GM18870 (cell line): ENCODE results near the gene RPS21.

Experiments
- ATAC-seq: cut with Tn5 transposase; IDR thresholded peaks from one replicate; pipeline ENCODE4 v1.9.1; 2021; ENCODE audit warnings: moderate library complexity; ENCODE audit not compliant: unreplicated experiment

Gene RPS21

DNA sequence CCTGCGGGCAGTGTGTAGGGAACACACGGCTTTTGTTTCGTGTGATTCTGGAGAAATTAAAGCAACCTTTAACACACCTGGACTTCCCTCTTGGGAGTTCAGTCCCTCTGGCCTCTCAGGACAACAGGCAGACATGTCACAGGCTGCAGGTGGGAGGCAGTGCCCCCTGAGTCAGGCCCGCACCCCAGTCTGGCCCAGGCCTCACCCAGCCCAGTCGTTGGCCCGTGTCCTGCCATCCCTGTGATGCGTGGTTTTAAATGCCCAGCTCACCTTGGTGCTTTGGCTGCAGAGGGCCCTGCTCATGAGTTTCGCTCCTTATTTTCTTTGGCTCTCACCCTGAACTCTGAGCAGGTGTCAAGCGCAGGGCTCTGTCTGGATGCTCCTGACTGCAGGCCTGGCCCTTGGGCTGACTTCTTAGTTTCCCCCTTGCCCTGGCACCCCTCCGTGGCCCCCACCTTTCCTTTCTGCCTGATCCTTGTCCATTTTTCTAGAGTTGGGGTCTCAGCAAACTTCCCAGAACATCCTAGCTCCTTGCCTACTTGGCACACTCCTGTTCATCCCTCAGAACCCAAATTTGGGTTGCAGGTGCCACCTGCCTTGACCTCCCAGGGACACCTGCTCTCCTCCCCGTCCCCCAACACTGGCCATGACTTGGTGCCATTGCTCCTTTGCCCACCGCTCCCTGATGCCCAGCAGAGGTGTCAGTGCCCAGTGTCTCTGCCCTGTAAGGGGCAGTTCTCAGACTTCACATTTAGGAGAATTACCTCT lies 22.4 kb downstream of the RPS21 start:
- ATAC-seq: no peak

DNA sequence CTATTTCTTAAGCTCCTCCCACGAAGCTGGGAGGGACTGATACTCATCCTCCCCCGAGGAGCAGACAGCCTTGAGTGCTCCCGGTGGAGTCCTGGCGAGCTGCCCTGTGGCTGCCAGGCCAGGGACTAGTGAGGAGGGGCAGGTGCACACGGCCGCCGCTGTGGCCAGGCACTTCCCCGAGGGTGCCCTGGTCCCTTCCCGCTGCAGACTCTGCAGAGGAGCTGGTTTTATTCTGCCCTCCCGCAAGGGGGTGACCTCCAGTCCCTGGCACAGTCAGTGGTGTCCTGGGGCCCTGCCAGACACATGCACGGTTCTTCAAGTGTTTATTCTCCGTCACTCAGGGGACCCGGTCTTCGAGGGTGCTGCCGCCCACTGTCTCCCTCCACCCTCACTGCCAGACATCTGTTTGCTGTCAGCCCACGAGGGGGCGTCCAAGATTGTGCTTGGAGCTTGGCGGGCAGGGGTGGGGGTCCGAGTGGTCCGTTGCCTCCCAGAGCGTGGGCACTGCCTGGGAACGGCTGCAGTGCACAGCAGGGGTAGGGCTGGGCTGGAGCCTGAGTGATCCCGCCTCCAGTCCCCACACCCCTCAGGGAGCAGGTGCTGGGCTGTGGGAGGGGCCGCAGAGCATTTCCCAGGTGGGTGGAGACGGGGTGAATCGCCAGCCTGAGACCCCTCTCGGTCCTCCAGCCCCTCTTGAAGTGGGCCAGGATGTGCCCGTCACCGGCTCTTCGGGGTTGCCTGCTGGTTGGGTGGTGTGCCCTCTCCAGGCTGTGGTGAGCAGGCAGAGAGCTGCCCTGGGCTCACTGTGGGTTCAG lies 23.2 kb downstream of the RPS21 start:
- ATAC-seq: no peak

- no peak for ATAC-seq
Observed at GRCh38 chr20:62410746-62411478, 24.0 kb downstream of the RPS21 start.

DNA sequence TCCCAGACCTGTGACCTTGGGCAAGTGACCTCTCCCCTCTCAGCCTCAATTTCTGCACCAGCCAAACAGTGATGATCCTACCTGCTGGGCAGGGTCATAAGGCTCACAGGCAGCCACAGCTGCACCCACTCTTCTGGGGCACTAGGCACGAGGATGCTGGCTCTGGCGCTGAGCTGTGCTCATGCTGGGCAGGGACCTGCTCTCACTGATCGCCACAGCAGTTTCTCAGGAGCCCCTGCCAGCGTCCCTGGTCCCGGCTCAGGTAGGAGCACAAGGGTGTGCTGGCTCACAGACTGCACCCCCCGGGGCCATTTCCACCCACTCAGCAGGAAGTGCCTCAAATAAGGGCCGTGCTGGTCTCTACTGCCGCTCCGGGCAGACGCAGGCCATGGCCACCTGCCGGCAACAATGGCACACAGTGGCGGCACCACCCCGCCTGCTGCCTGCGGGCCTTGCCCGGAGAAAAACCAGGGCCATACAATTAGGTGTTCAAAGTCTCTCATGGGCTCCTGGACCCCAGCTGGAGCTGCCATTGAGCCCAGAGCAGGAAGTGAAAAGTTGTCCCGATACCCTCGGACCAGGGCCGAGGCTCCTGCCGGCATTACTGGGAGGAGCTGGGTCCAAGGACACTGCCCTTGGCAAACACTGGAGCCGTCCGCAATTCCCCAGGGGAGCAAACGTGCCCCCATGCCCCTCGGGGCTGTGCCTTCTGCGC lies 24.7 kb downstream of the RPS21 start:
- no peak for ATAC-seq

GRCh38 chr20:62412194-62413024 lies 25.5 kb downstream of the RPS21 start:
- no peak for ATAC-seq

- no peak for ATAC-seq
Observed at GRCh38 chr20:62413025-62413570, 26.2 kb downstream of the RPS21 start.

DNA sequence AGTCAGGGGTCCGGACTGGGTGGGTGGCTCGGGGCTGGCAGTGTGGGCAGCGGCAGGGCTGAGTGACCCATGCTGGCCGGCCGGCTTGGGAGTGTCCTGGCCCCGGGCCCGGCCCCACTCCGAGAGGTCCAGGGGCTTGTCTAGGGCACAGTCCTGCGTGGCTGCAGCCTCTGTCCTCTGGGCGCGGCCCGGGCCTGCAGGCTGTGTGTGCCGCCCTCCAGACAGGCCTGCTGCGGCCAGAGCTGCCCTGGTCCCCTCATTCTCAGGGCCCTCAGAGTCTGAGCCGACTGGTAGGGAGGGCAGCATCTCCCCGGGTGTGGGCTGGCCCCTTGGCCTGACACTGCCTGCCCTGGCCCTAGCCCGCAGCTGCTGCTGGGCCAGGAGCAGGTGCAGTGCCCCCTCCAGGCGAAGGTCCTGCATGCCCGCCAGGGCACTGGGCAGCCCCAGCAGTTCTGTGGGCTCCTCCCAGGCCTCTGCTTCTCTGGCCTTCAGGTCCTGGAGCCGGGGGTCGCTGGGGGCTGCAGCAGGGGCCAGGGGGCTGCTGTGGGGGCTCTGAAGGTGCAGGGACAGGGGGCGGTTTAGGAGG lies 27.1 kb downstream of the RPS21 start:
- ATAC-seq: no peak

- no peak for ATAC-seq
Observed at GRCh38 chr20:62415354-62416111, 28.6 kb downstream of the RPS21 start.

GRCh38 chr20:62416651-62417637 lies 30.0 kb downstream of the RPS21 start:
- no peak for ATAC-seq

GRCh38 chr20:62417981-62418708 lies 31.2 kb downstream of the RPS21 start:
- ATAC-seq: no peak

- no peak for ATAC-seq
Observed at GRCh38 chr20:62418709-62419487, 32.0 kb downstream of the RPS21 start.

DNA sequence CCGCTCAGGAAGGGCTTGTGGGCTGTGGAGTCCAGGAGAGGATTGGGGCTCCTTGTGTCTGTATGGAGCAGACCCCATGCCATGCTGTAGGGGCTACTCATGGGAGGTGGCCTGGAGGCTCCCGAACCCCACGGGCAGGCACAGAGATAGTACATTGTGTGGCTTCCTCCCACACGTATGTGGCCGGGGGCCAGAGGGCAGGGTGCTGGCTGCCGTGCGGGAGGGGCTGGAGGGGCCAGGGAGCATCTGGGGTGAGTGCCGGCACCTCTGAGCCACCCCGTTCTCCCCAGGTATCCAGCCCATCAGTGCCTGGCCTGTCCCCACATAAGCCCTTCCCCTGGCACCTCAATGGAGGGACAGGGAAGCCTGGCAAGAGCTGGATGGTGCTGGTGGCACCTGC lies 32.9 kb downstream of the RPS21 start:
- no peak for ATAC-seq

GRCh38 chr20:62420846-62421715 lies 34.2 kb downstream of the RPS21 start:
- no peak for ATAC-seq

DNA sequence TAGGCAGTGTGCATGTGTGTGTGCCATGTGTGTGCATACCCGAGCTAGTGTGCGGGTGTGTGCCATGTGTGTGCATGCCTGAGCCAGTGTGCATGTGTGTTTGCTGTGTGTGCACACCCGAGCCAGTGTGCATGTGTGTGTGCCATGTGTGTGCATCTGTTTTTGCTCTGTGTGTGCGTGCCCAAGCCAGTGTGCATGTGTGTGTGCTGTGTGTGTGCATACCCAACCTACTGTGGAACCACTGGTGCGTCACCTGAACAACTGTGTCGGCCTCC lies 34.8 kb downstream of the RPS21 start:
- ATAC-seq: no peak

GRCh38 chr20:62422636-62423325 lies 35.9 kb downstream of the RPS21 start:
- no peak for ATAC-seq
